ENCODE data around the gene DPM2. TPM values are rescaled to one million over a fixed set of nuclear protein-coding genes. Genes with fewer than 3 reads are reported as not detected.

Gene DPM2
- total RNA-seq, 4 donors from 2014 or later: 7.5 to 14.2 (median 9.6) TPM

DNA sequence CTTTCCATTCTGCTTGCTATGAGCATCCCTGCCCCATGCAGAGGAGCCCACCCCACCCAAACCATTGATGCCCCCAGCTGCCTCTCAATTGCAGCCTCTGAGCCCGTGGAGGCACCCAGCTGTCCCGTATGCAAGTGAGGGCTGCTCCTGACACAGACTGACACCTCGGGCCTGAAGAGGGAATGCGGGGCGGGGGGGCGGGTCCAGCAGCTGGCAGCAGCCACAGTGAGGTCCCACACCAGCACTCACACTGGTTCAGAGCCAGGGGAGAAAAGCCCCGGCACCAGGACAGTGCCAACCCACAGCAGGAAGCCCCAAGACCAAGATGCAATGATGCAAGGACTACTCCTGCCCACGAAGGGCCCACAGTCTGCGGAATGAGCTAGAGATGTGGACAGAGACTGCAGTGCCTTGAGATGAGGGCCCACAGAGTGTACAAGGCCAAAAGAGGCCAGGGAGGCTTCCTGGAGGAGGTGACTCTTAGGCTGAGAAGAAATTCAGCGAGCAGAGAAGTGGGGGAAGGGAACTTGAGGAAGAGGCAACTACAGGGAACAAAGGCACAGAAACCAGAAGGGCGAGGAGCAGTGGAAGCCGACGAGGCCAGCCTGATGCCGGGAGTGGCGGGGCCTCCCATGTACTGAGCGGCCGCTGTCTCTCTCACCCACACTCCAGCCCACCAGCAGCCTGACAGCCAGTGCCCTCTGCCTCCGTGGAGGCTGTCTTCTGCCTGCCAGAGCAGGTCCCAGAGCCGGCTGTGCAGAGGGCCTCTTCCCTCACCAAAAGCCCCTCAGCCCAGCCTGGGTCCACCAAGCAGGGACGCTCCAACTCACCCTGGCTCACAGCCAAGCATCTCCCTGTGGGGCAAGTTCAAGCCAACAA is 33.9 kb upstream of the DPM2 start:
- TF ChIP-seq CTCF (IDR thresholded peaks at IDR 0.05; ENCODE audit: low read depth): no peak

- no peak for TF ChIP-seq CTCF (IDR thresholded peaks at IDR 0.05; ENCODE audit: low read depth)
Measured at GRCh38 chr9:127970401-127971313, 33.0 kb upstream of the DPM2 start.

GRCh38 chr9:127968700-127969383 is 31.2 kb upstream of the DPM2 start:
- TF ChIP-seq CTCF (IDR thresholded peaks at IDR 0.05; ENCODE audit: low read depth): no peak

DNA sequence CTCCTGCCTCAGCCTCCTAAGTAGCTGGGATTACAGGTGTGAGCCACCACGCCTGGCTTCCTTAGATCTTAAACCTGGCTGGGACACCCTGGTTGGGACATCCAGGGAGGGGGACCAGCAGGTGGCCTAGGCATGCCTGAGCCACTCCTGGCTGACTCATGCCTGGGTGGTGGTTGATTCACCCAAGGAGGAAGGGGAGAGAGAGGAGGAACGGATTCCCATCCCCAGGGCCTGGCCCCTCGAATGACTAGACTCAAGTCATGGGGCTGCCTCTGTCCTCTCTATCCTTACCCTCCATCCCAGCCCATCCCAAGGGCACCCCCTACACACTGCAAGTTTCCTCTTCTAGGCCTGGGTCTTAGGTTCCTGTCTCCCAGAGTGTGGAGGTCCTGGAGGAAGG is 30.4 kb upstream of the DPM2 start:
- TF ChIP-seq CTCF (IDR thresholded peaks at IDR 0.05; ENCODE audit: low read depth): no peak

- no peak for TF ChIP-seq CTCF (IDR thresholded peaks at IDR 0.05; ENCODE audit: low read depth)
Measured at GRCh38 chr9:127967151-127967809, 29.6 kb upstream of the DPM2 start.

DNA sequence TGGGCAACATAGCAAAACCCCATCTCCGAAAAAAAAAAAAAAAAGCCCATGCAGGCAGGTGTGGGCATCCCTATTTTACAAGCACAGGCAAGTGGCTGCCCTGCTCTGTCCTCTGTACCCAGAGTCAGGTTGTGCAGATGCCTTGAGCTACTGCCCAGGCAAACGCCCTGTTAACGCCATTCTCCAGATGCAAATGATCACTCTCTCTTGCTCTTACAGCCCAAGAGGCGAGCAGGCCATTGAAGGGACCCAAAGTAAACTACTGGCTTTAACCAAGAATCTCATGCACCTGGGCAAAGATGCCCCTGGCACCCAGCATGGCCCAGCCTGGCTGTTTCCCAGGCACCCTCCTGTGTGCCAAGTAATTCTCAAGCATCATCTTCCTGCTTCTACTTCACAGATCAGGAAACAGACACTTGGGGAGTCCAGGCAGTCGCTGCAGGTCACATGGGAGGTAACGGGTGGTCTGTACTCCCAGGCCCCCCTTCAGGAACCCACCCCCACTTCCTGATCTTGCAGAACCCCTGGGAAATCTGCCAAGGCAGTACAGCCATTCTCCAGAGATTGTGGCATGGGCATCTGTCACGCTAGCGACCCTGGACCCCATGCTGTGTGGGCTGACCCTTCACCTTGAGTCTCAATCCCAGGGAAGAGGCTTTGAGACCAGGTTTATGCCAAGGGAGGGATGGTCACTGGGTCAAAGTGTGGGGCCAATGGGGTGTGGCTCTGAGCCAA is 28.9 kb upstream of the DPM2 start:
- TF ChIP-seq CTCF (IDR thresholded peaks at IDR 0.05; ENCODE audit: low read depth): no peak
